Stimulated activated CD4-positive, alpha-beta T cell treated with anti-CD3 and anti-CD28 coated beads, Interleukin-15, amount 100 ng/mL, for 24 hours (primary cell): ENCODE data around the gene VWA8.

Experiments
- DNase-seq: peaks from one replicate; pipeline ENCODE4 v3.0.0-alpha.2; 2020

Gene VWA8

GRCh38 chr13:41722684-41723535, 238.0 kb downstream of the VWA8 start:
- DNase-seq = no peak

GRCh38 chr13:41720839-41721561, 239.9 kb downstream of the VWA8 start:
- DNase-seq = no peak

- DNase-seq = no peak
These were observed 244.7 kb downstream of the VWA8 start for GRCh38 chr13:41716236-41716635.

GRCh38 chr13:41713405-41713804, 247.5 kb downstream of the VWA8 start:
- DNase-seq = no peak

- no peak for DNase-seq
These were observed 250.1 kb downstream of the VWA8 start for GRCh38 chr13:41710771-41711170.

- no peak for DNase-seq
These were observed 251.4 kb downstream of the VWA8 start for GRCh38 chr13:41709511-41709910.

GRCh38 chr13:41708713-41709112, 252.2 kb downstream of the VWA8 start:
- no peak for DNase-seq

GRCh38 chr13:41707194-41707821, 253.6 kb downstream of the VWA8 start:
- DNase-seq = no peak

GRCh38 chr13:41706152-41706551, 254.8 kb downstream of the VWA8 start:
- DNase-seq = no peak

- no peak for DNase-seq
These were observed 258.4 kb downstream of the VWA8 start for GRCh38 chr13:41702540-41702939.

GRCh38 chr13:41701676-41702075, 259.2 kb downstream of the VWA8 start:
- DNase-seq = no peak

GRCh38 chr13:41700790-41701310, 260.1 kb downstream of the VWA8 start:
- DNase-seq = no peak

- no peak for DNase-seq
These were observed 261.1 kb downstream of the VWA8 start for GRCh38 chr13:41699759-41700158.

- no peak for DNase-seq
These were observed 263.3 kb downstream of the VWA8 start for GRCh38 chr13:41697578-41697977.

GRCh38 chr13:41696163-41697003, 264.5 kb downstream of the VWA8 start:
- DNase-seq = no peak

GRCh38 chr13:41694545-41695301, 266.2 kb downstream of the VWA8 start:
- no peak for DNase-seq

GRCh38 chr13:41693434-41693833, 267.5 kb downstream of the VWA8 start:
- DNase-seq = no peak

- no peak for DNase-seq
These were observed 269.6 kb downstream of the VWA8 start for GRCh38 chr13:41691274-41691673.

GRCh38 chr13:41682766-41683165, 278.1 kb downstream of the VWA8 start:
- no peak for DNase-seq

- no peak for DNase-seq
These were observed 278.9 kb downstream of the VWA8 start for GRCh38 chr13:41682001-41682400.

GRCh38 chr13:41681587-41681986, 279.3 kb downstream of the VWA8 start:
- no peak for DNase-seq

GRCh38 chr13:41680900-41681299, 280.0 kb downstream of the VWA8 start:
- no peak for DNase-seq
